GM15510 (cell line): ENCODE results near the gene BEND5.

Experiments
- POLR2A ChIP-seq: IDR thresholded peaks from 3 replicates; pipeline ENCODE4 v1.6.1; 2011; ENCODE audit warnings: borderline replicate concordance; ENCODE audit not compliant: insufficient read length; ENCODE audit errors: extremely low read depth

The BEND5 gene

DNA sequence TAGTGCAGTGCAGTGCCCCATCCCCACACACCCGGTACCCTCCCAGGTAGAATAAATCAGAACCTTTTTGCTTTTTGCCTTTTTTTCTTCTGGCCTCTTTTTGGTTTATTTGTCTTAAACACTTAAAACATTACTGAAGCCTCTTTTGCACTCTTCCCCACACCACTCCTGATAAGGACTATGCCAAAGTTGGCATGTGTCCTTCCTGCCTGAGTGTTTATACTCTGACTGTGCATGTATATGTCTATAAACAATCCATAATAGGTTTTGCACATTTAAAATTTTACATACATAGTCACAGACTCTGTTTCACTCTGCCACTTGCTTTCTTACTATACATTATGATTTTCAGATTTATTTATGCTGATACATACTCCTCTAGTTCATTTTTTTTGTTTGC lies 59.6 kb downstream of the BEND5 start:
- TF ChIP-seq POLR2A, result no peak

GRCh38 chr1:48715921-48716320 lies 60.8 kb downstream of the BEND5 start:
- no peak for TF ChIP-seq POLR2A

GRCh38 chr1:48710915-48711314 lies 65.8 kb downstream of the BEND5 start:
- TF ChIP-seq POLR2A, result no peak

DNA sequence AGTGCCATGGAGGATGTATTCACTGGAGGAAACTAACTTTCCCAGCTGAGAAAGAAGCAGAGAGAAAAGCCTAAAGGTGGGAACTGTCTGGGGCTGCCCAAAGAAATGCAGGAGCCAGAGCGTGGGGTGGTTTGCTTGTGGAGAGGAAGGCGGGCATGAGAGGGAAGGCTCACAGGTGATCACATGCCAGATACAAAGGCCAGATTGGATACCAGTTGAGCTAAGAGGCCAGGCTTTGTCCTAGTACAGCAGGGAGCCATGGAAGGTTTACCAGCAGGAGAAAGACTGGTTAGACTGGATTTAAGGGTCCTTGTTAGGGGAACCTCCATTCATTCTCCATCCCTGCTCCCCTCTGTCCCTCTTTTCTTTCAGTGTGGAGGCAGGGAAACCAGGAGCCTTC lies 66.4 kb downstream of the BEND5 start:
- no peak for TF ChIP-seq POLR2A

DNA sequence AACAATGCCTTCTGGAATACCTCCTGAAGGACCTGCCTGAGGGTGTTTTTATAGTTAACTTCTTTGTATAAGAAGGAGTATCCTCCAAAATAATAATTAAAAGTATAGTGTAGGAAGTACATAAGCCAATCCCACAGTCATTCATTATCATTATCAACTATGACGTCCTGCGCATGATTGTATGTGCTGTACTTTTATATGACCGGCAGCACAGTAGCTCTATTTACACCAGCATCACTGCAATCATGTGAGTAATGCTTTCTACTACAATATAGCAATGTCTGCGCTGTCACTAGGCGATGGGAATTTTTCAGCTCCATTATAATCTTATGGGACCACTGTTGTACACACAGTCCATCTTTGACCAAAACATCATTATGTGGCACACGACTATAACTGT lies 72.0 kb downstream of the BEND5 start:
- TF ChIP-seq POLR2A, result no peak

DNA sequence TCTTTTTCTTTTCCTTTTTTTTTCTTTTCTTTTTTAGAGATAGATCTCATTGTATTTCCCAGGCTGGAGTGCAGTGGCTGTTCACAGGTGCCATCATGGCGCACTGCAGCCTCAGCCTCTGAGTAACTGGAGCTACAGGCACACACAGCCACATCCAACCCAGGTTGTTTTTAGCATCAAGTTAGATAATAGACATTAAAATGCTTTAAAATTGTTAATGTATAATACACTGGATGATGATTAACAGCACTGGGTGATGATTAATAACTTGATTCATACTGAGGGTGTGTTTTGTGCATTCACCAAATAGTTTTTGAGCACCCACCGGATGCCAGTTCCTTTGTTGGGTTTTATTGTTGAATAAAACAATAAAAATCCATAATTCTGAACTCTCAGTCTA lies 75.2 kb downstream of the BEND5 start:
- no peak for TF ChIP-seq POLR2A

DNA sequence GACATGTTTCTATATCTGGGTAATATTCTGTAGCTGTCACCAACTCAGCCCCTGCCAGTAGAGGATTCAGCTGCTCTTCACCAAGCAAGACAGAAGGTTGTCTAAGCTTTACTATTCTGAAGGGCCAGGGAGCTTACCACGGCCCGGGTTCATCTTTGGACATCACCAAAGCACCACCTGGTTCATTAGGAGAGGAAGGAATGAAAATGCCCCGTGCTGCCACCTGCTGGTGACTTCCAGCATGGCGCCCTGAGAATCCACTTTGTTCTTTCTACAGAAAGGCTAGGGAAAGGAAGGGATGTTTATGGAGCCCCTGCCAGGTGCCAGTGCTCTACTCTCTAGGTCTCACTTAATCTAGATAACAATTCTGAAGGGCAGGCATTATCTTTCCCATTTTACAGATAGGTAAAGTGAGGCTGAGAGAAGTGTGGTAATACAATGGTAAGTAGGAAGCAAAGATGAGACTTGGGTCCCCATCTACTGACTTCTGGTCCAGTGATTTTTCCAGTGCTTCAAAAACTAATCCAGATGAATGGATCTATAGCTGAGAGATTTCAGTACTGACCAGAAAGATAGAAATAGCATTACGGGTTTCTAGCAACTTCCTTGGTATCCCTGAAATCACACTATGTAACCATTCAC lies 79.5 kb downstream of the BEND5 start:
- TF ChIP-seq POLR2A, result no peak

DNA sequence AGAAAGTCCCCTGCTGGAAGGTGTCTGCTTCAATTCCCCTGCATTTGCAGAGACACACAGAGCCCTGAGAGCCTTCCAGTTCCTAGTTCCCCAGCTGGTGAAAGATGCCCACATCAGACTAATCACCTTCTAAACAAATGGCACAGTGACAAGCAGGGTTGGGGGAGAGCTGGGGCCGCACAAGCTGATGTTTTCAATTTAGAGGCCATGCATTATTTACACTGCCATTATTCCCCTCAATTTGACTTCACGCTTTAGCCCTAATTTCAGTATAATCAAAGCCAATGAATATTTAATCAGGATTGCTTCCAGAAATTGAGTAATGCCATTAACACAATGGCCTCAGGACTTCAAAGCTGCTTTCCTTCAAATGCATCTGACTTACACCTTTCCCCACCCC lies 81.5 kb downstream of the BEND5 start:
- no peak for TF ChIP-seq POLR2A

DNA sequence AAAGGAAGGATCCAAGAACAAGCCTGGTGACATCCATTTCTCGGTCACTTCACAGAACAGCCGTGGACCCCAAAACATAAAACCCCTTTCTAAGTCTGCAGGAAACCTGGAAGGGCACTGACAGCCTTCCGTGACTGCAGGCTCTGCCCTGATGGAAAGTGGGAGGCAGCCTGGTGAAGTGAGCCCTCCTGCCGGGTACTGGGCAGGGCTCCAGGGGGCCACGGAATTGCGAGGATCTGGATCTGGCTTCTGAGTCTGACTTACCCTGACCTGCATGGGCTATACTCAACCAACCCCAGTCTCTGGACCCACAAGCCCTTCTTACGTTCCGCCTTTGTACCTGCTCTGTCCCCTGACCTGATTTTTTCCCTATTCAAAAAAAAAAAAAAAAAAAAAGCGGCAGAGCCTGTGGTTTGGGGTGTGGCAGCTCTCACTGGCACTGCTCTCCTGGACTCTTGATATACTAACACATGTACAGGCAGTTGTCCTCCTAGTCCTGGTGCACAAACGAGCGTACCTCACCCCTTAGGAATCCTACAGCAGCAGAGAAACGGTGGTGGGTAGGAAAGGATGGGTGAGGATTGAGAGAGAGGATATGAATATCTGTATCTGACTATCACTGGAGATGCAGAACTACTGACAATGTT lies 82.9 kb downstream of the BEND5 start:
- no peak for TF ChIP-seq POLR2A

GRCh38 chr1:48693180-48693579 lies 83.5 kb downstream of the BEND5 start:
- TF ChIP-seq POLR2A, result no peak

GRCh38 chr1:48692235-48692634 lies 84.5 kb downstream of the BEND5 start:
- TF ChIP-seq POLR2A, result no peak

- no peak for TF ChIP-seq POLR2A
These were observed 85.2 kb downstream of the BEND5 start for GRCh38 chr1:48691429-48692001.

DNA sequence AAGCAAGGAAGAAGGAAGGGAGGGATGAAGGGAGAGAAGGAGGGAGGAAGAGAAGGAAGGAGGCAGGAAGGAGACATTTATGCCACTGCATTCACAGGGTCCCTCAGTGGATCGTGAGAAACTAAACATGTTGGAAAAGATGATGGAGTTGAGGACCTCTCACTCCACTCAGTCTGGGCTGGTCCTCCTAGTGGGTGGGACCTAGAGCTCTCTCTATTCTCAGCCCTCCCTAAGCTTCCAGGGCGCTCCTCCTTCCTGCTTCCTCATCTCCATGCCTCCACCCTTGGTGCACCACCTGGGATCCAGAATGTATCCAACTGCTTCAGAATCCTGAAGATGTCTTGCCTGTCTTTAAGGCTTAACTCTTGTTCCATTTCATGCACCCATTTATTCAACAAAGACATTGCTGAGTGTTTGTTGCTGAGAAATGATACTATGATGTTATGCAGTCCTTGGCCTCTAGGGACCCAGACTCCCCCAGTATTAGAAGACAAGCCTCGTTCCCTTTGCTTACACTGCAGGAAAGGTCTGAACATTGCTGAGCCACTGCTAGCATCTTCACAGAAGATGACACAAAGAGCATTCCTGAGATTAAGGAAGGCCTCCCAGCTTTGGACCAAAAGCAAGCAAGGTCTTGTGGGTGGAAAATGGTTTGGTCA lies 88.5 kb downstream of the BEND5 start:
- no peak for TF ChIP-seq POLR2A

DNA sequence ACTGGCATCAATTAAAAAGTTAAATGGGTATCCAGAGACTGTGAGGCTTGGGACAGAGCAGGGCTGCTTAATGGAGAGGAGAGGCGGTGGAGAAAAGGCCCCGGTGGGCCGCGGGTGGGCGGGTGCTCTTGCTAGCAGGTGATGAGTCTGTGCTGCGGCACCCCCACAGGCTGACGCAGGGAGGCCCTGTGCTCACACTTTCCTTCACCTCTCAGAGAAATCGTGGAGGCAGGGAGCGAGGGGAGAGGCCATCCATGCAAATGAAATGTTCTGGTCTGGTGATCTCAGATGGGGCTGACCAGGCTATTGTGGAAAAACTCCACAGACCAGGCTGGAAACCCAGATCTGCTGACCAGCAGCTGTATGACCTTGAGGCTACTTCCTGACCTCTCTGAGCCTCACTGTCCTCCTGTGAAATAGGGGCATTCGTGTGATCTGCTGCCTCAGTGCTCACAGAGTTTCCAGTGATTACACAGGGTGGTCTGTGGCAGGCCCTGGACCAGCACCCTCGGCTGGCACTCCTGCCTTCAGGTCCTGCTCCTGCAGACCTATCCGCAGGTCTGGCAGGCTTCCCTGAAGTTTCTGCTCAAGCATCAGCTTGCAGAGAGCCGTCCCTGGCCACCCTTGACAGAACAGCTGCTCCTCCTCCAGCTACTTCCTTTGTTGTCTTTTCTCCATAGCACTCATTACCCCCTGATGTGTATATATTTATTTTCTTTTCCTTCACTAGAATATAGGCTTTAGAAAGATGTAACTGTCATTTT lies 89.2 kb downstream of the BEND5 start:
- no peak for TF ChIP-seq POLR2A

DNA sequence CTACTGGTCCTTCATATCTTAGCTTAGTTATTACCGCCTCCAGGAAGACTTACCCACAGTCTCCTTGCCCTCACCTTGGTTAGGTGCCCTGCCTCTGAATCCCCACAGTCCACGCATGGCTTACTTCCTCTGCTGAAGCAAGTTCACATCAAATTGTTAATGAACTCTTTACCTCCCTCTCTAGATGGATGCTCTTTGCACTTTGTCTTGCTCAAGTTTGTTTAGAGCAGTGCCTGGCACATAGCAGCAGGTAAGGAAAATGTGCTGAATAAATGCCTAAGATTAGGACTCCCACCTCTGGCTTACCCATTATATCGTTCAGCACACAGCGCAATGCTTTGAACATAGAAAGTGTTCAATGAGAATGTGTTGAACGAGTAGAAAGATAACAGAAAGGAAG lies 90.5 kb downstream of the BEND5 start:
- TF ChIP-seq POLR2A, result no peak
